ENCODE results near the gene DCP2.

The DCP2 gene

GRCh38 chr5:113040672-113041260, 64.2 kb downstream of the DCP2 start:
- Histone ChIP-seq H3K9me3 (no peaks in the 10 kb centered on the region), H3K27me3 (no peaks in the 10 kb centered on the region), H3K4me3 (no peak overlapping the region), H3K4me1 (peaks cover 12% of the 10 kb centered on the region), H3K27ac (no peak overlapping the region), H4K20me1 (no peaks in the 10 kb centered on the region), H3K36me3 (no peaks in the 10 kb centered on the region), H3K9ac (no peak overlapping the region), H3K4me2 (peak overlapping the region; percentile 18)
- no peak for TF ChIP-seq Cebpa-rat (IDR thresholded peaks at IDR 0.05)

- H3K9me3 ChIP-seq, result no peaks in the 10 kb centered on the region
- H4K20me1 ChIP-seq, result no peaks in the 10 kb centered on the region
- H3K4me3 ChIP-seq, result no peak overlapping the region
- no peak for TF ChIP-seq Cebpa-rat (IDR thresholded peaks at IDR 0.05)
- no peak overlapping the region for H3K4me2 ChIP-seq
- no peaks in the 10 kb centered on the region for H3K36me3 ChIP-seq
- H3K9ac ChIP-seq, result no peak overlapping the region
- H3K27me3 ChIP-seq, result no peaks in the 10 kb centered on the region
- peaks cover 23% of the 10 kb centered on the region for H3K4me1 ChIP-seq
- H3K27ac ChIP-seq, result no peak overlapping the region
Measured at GRCh38 chr5:113042491-113043243, 66.1 kb downstream of the DCP2 start.

- Histone ChIP-seq H4K20me1 (no peaks in the 10 kb centered on the region), H3K9me3 (no peaks in the 10 kb centered on the region), H3K4me1 (peaks cover 32% of the 10 kb centered on the region), H3K27me3 (no peaks in the 10 kb centered on the region), H3K4me2 (no peak overlapping the region), H3K9ac (no peak overlapping the region), H3K36me3 (no peaks in the 10 kb centered on the region), H3K27ac (no peak overlapping the region), H3K4me3 (no peak overlapping the region)
- TF ChIP-seq Cebpa-rat (IDR thresholded peaks at IDR 0.05), result no peak
Measured at GRCh38 chr5:113043491-113043931, 66.9 kb downstream of the DCP2 start.

GRCh38 chr5:113044776-113045465, 68.3 kb downstream of the DCP2 start:
- Histone ChIP-seq H3K9ac (no peak overlapping the region), H3K9me3 (no peaks in the 10 kb centered on the region), H3K4me1 (peaks cover 36% of the 10 kb centered on the region), H3K4me2 (no peak overlapping the region), H3K4me3 (no peak overlapping the region), H3K27ac (no peak overlapping the region), H3K27me3 (no peaks in the 10 kb centered on the region), H4K20me1 (no peaks in the 10 kb centered on the region), H3K36me3 (no peaks in the 10 kb centered on the region)
- no peak for TF ChIP-seq Cebpa-rat (IDR thresholded peaks at IDR 0.05)

- Histone ChIP-seq H3K27ac (peak overlapping the region; percentile 35; the same call in 1 of the 2 replicates), H3K9ac (0 out of 2 replicates have a peak overlapping the region, but pooled peaks have one; percentile 2), H4K20me1 (no peaks in the 10 kb centered on the region), H3K9me3 (no peaks in the 10 kb centered on the region), H3K27me3 (no peaks in the 10 kb centered on the region), H3K4me1 (peaks cover 24% of the 10 kb centered on the region), H3K36me3 (no peaks in the 10 kb centered on the region), H3K4me2 (peak overlapping the region; percentile 82), H3K4me3 (0 out of 2 replicates have a peak overlapping the region, but pooled peaks have one; percentile 9)
- no peak for TF ChIP-seq Cebpa-rat (IDR thresholded peaks at IDR 0.05)
Measured at GRCh38 chr5:113047234-113047633, 70.6 kb downstream of the DCP2 start.

- no peak for TF ChIP-seq Cebpa-rat (IDR thresholded peaks at IDR 0.05)
Measured at GRCh38 chr5:113047733-113048652, 71.4 kb downstream of the DCP2 start.

GRCh38 chr5:113048931-113049330, 72.3 kb downstream of the DCP2 start:
- H3K4me3 ChIP-seq, result no peak overlapping the region
- no peaks in the 10 kb centered on the region for H3K9me3 ChIP-seq
- no peak for TF ChIP-seq Cebpa-rat (IDR thresholded peaks at IDR 0.05)
- H3K27me3 ChIP-seq, result no peaks in the 10 kb centered on the region
- H3K9ac ChIP-seq, result no peak overlapping the region
- no peaks in the 10 kb centered on the region for H4K20me1 ChIP-seq
- H3K4me1 ChIP-seq, result peaks cover 24% of the 10 kb centered on the region
- no peak overlapping the region; the same call in 1 of the 2 replicates for H3K4me2 ChIP-seq
- H3K27ac ChIP-seq, result no peak overlapping the region
- no peaks in the 10 kb centered on the region for H3K36me3 ChIP-seq

More at GRCh38 chr5:113047733-113048652, 71.4 kb downstream of the DCP2 start:
- H3K36me3 ChIP-seq, result no peaks in the 10 kb centered on the region
- peak overlapping the region; percentile 9; the same call in 1 of the 2 replicates for H3K4me3 ChIP-seq
- peak overlapping the region; percentile 82 for H3K4me2 ChIP-seq
- peaks cover 24% of the 10 kb centered on the region for H3K4me1 ChIP-seq
- no peaks in the 10 kb centered on the region for H3K27me3 ChIP-seq
- H3K9ac ChIP-seq, result 0 out of 2 replicates have a peak overlapping the region, but pooled peaks have one; percentile 2
- no peaks in the 10 kb centered on the region for H3K9me3 ChIP-seq
- H4K20me1 ChIP-seq, result no peaks in the 10 kb centered on the region
- H3K27ac ChIP-seq, result peak overlapping the region; percentile 19; the same call in 1 of the 2 replicates

GRCh38 chr5:113050721-113051382, 74.3 kb downstream of the DCP2 start:
- no peak overlapping the region for H3K27ac ChIP-seq
- no peaks in the 10 kb centered on the region for H4K20me1 ChIP-seq
- no peak overlapping the region for H3K4me3 ChIP-seq
- TF ChIP-seq Cebpa-rat (IDR thresholded peaks at IDR 0.05), result no peak
- H3K9me3 ChIP-seq, result no peaks in the 10 kb centered on the region
- H3K4me2 ChIP-seq, result no peak overlapping the region
- H3K36me3 ChIP-seq, result no peaks in the 10 kb centered on the region
- H3K4me1 ChIP-seq, result peaks cover 24% of the 10 kb centered on the region
- no peak overlapping the region for H3K9ac ChIP-seq
- no peaks in the 10 kb centered on the region for H3K27me3 ChIP-seq
